Hematopoietic multipotent progenitor cell treated with erythropoietin and hydrocortisone succinate and interleukin-3 and kit ligand, for 8 days (in vitro differentiated cells): Measurements from ENCODE around the gene LMBRD1.

Source experiments
- DNase-seq: peaks from one replicate; pipeline ENCODE4 v3.0.0-alpha.2; 2015

Gene LMBRD1

DNA sequence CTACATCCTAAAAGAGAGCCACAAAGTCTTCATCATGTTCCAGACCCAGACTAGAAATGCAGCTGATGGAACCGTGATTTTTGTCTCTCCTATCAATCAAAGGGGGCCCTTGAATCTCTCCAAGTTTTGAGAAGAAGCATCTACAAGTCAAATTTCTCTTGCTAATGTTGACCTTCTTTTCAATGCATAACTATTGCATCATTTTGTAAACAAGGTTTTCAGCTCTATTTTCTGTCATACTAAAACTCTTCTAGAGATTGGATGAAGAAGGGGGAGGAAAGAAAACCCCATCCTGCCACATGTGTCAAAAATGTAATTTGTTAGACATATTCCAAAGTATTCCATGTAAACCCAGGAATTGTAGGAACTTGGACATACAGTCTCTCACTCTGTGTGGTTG, 169.2 kb downstream of the LMBRD1 start:
- DNase-seq, result no peak

DNA sequence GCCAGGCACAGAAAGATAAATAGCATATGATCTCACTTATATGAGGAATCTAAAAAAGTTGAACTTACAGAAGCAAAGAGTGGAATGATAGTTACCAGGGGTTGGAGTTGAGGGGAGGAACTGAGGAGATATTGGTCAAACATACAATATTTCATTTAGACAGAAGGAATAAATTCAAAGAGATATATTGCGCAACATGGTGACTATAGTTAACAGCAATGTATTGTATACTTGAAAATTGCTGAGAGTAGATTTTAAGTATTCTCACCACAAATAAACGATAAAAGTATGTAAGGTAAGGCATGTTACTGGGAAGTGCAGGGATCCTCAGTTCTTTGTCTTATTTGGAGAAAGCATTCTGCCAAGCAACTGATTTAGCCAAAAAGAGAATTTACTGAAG, 171.9 kb downstream of the LMBRD1 start:
- no peak for DNase-seq
